ENCODE measurements around the gene GPR17. TPM values are rescaled to one million over a fixed set of nuclear protein-coding genes. Genes with fewer than 3 reads are reported as not detected.

Gene GPR17
- total RNA-seq, 1 donor from 2014 or later: 0.18 TPM

DNA sequence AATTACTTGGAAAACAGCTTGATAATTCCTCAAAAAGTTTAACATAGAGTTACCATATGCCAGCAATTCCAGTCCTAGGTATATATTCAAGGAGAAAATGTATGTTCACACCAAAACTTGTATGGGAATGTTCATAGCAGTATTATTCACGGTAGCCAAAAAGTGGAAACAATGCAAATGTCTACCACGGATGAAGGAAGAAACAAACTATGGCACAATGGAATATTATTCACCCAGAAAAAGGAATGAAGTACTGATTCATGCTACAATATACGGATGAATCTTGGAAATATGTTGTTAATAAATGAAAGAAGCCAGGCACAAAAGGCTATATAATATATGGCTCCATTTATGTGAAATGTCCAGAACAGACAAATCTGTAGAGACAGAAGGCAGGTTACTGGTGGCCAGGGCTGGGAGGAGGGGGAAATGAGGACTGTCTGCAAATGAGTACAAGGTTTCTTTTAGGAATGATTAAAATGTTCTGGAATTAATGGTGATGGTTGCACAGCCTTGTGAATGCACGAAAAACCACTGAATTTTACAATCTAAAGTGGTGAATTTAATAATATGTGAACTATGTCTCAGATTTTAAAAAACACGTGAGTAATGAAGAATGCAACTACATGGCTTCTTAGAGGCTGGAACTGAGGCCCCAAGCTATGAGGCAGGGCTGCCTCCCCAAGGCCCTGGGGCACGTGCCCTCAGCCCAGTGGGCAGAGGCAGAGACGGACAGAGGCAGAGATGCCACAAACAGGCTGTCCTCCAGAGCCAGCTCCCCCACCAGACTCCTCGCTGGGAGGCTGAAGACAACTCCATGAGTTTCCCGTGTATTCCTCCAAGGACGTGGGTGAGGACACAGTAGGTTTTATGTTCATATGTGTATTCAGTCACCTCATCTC is 24.4 kb downstream of the GPR17 start:
- FAIRE-seq (no peak), DNase-seq (ENCODE audit: low read depth) (no peak)
- Histone ChIP-seq H2AFZ (ENCODE audit: low read depth, low read length) (no peak overlapping the region), H3K9me3 (ENCODE audit: insufficient read depth, low read depth, low read length) (no peaks in the 10 kb centered on the region), H3K4me1 (ENCODE audit: insufficient read depth, low read length) (peaks cover 7% of the 10 kb centered on the region), H3K9ac (ENCODE audit: low read length) (no peak overlapping the region), H3K27ac (ENCODE audit: low read depth, low read length) (no peak overlapping the region), H3K27me3 (ENCODE audit: insufficient read depth, low read length) (peaks cover 4% of the 10 kb centered on the region), H4K20me1 (ENCODE audit: insufficient read depth, low read length) (peaks cover 23% of the 10 kb centered on the region), H3K4me2 (ENCODE audit: low read length) (no peak overlapping the region), H3K4me3 (ENCODE audit: insufficient read depth, low read depth, low read length) (no peak overlapping the region), H3K36me3 (ENCODE audit: insufficient read depth, low read length) (no peaks in the 10 kb centered on the region), H3K79me2 (ENCODE audit: insufficient read depth, low read length) (peaks cover 7% of the 10 kb centered on the region)
- Mint-ChIP-seq H3K9me3 (ENCODE audit: unreplicated experiment) (no peaks in the 10 kb centered on the region), H3K27ac (ENCODE audit: unreplicated experiment) (no peak overlapping the region), H3K36me3 (ENCODE audit: low read depth, unreplicated experiment) (peaks cover 6% of the 10 kb centered on the region), H3K27me3 (ENCODE audit: low read depth, unreplicated experiment) (peaks cover under 1% of the 10 kb centered on the region), H3K4me3 (ENCODE audit: unreplicated experiment) (no peak overlapping the region), H3K4me1 (ENCODE audit: low read depth, unreplicated experiment) (peaks cover 15% of the 10 kb centered on the region)
- TF ChIP-seq EZH2 (IDR thresholded peaks at IDR 0.05; ENCODE audit: insufficient read depth, low read length): no peak
- TF ChIP-seq, protein P1, sequence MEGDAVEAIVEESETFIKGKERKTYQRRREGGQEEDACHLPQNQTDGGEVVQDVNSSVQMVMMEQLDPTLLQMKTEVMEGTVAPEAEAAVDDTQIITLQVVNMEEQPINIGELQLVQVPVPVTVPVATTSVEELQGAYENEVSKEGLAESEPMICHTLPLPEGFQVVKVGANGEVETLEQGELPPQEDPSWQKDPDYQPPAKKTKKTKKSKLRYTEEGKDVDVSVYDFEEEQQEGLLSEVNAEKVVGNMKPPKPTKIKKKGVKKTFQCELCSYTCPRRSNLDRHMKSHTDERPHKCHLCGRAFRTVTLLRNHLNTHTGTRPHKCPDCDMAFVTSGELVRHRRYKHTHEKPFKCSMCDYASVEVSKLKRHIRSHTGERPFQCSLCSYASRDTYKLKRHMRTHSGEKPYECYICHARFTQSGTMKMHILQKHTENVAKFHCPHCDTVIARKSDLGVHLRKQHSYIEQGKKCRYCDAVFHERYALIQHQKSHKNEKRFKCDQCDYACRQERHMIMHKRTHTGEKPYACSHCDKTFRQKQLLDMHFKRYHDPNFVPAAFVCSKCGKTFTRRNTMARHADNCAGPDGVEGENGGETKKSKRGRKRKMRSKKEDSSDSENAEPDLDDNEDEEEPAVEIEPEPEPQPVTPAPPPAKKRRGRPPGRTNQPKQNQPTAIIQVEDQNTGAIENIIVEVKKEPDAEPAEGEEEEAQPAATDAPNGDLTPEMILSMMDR (IDR thresholded peaks at IDR 0.05; ENCODE audit: insufficient read depth, low read depth, low read length): no peak

DNA sequence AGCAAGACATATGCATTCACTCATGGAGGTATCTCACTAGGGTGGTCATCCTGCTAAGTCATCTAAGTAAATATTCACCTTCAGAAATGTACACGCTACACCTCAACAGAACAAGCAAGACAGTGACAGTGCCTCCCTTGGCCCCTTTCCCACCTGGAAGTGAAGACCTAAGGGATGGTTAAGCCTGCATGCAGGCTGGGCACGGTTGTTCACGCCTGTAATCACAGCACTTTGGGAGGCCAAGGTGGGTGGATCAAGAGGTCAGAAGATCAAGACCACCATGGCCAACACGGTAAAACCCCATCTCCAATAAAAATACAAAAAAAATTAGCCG is 25.0 kb downstream of the GPR17 start:
- Mint-ChIP-seq H3K27ac (ENCODE audit: unreplicated experiment) (no peak overlapping the region), H3K9me3 (ENCODE audit: unreplicated experiment) (no peaks in the 10 kb centered on the region)
- FAIRE-seq: no peak

More for the DNA sequence above, 25.0 kb downstream of the GPR17 start:
- Histone ChIP-seq H3K4me3 (ENCODE audit: insufficient read depth, low read depth, low read length) (no peak overlapping the region), H3K4me1 (ENCODE audit: insufficient read depth, low read length) (peaks cover 11% of the 10 kb centered on the region), H3K9me3 (ENCODE audit: insufficient read depth, low read depth, low read length) (no peaks in the 10 kb centered on the region), H3K27me3 (ENCODE audit: insufficient read depth, low read length) (peaks cover 4% of the 10 kb centered on the region), H3K9ac (ENCODE audit: low read length) (no peak overlapping the region), H4K20me1 (ENCODE audit: insufficient read depth, low read length) (peaks cover 19% of the 10 kb centered on the region), H3K27ac (ENCODE audit: low read depth, low read length) (no peak overlapping the region), H2AFZ (ENCODE audit: low read depth, low read length) (no peak overlapping the region), H3K4me2 (ENCODE audit: low read length) (no peak overlapping the region), H3K79me2 (ENCODE audit: insufficient read depth, low read length) (peaks cover 7% of the 10 kb centered on the region), H3K36me3 (ENCODE audit: insufficient read depth, low read length) (no peaks in the 10 kb centered on the region)
- TF ChIP-seq, protein P1 (IDR thresholded peaks at IDR 0.05; ENCODE audit: insufficient read depth, low read depth, low read length): no peak
- TF ChIP-seq EZH2 (IDR thresholded peaks at IDR 0.05; ENCODE audit: insufficient read depth, low read length): no peak
- Mint-ChIP-seq H3K4me3 (ENCODE audit: unreplicated experiment) (no peak overlapping the region), H3K27me3 (ENCODE audit: low read depth, unreplicated experiment) (no peaks in the 10 kb centered on the region), H3K4me1 (ENCODE audit: low read depth, unreplicated experiment) (peaks cover 18% of the 10 kb centered on the region), H3K36me3 (ENCODE audit: low read depth, unreplicated experiment) (peaks cover 6% of the 10 kb centered on the region)
- DNase-seq (ENCODE audit: low read depth): no peak

Data from astrocyte (in vitro differentiated cells and primary cell).